ENCODE data around the gene PSD2.

DNA sequence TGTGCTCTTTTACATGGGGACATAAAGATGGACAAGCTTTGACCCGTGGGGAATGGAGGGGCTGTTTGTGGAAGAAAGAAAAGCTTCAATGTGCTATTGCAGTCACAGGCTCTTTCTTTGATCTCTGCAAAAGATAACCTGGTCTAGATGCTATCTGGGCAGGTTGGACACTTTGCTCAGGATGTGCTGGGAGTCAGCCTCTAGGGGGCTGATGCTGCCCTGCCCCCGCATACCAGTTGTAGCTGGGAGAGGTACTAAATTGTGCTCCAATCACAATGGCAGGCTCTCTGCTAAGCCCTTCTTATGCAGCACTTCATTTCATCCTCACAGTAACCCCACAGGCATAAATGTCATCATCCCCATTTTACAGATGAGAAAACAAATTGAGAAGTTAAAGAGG lies 67.2 kb downstream of the PSD2 start:
- TF ChIP-seq POLR2A (IDR thresholded peaks at IDR 0.05; ENCODE audit: low read length) (no peak), GATA1 (IDR thresholded peaks at IDR 0.05; ENCODE audit: low read depth, low read length) (no peak)

Data from erythroblast (primary cell).